ENCODE results near the gene RBBP8NL.

- no peak for TF ChIP-seq POLR2A (IDR thresholded peaks at IDR 0.05; ENCODE audit: low read depth, low read length)
- TF ChIP-seq POLR2AphosphoS5 (IDR thresholded peaks at IDR 0.05; ENCODE audit: low read depth, low read length) = no peak
- TF ChIP-seq TAF1 (IDR thresholded peaks at IDR 0.05; ENCODE audit: borderline replicate concordance, low read depth, low read length) = no peak
These were observed 20.7 kb upstream of the RBBP8NL start for GRCh38 chr20:62448038-62448437.

Data from GM12892 (cell line).